Tongue (tissue), 2 donors: ENCODE data around the gene AIM2. TPM values are rescaled to one million over a fixed set of nuclear protein-coding genes. Genes with fewer than 3 reads are reported as not detected.
"Not testable (repeated sequence)": the region's sequence is repeated elsewhere in the genome, so short reads cannot be mapped to it uniquely, and the experiment has no call there.

ENCODE experiments used
- DNase-seq: peaks from one replicate; pipeline ENCODE4 v3.0.0-alpha.2; 2015
- total RNA-seq: library from RNA; depleted of rRNA; stranded (reverse); fragments of >200 nt; gene quantifications from one replicate; pipeline ENCODE4 v1.2.3, GENCODE V29; 2014

Gene AIM2
- total RNA-seq, 1 donor from 2014 or later, result not detected

- DNase-seq, result no peak
Measured at GRCh38 chr1:159077120-159077961, 775 bp upstream of the AIM2 start.

- peak; percentile 75 for DNase-seq
Measured at GRCh38 chr1:159071970-159072582, 4.5 kb downstream of the AIM2 start.

GRCh38 chr1:159068886-159069285 lies 7.7 kb downstream of the AIM2 start:
- DNase-seq, result no peak

GRCh38 chr1:159067699-159068621 lies 8.6 kb downstream of the AIM2 start:
- no peak for DNase-seq

- no peak for DNase-seq
Measured at GRCh38 chr1:159066108-159066507, 10.5 kb downstream of the AIM2 start.

GRCh38 chr1:159065106-159065505 lies 11.5 kb downstream of the AIM2 start:
- no peak for DNase-seq

- DNase-seq, result no peak
Measured at GRCh38 chr1:159058751-159059150, 17.8 kb downstream of the AIM2 start.

GRCh38 chr1:159056069-159056698 lies 20.4 kb downstream of the AIM2 start:
- no peak for DNase-seq

GRCh38 chr1:159055181-159055641 lies 21.4 kb downstream of the AIM2 start:
- peak; percentile 73 for DNase-seq

- no peak for DNase-seq
Measured at GRCh38 chr1:159054427-159054826, 22.1 kb downstream of the AIM2 start.

GRCh38 chr1:159051436-159051835 lies 25.1 kb downstream of the AIM2 start:
- DNase-seq, result no peak

GRCh38 chr1:159046486-159046885 lies 30.1 kb downstream of the AIM2 start:
- DNase-seq, result not testable (repeated sequence)

- DNase-seq, result no peak
Measured at GRCh38 chr1:159040893-159041724, 35.5 kb downstream of the AIM2 start.

- no peak for DNase-seq
Measured at GRCh38 chr1:159040206-159040605, 36.4 kb downstream of the AIM2 start.

- no peak for DNase-seq
Measured at GRCh38 chr1:159030877-159031447, 45.6 kb downstream of the AIM2 start.

- DNase-seq, result no peak
Measured at GRCh38 chr1:159030311-159030710, 46.3 kb downstream of the AIM2 start.

- not testable (repeated sequence) for DNase-seq
Measured at GRCh38 chr1:159026841-159027240, 49.7 kb downstream of the AIM2 start.

- no peak for DNase-seq
Measured at GRCh38 chr1:159025043-159025442, 51.5 kb downstream of the AIM2 start.

- no peak for DNase-seq
Measured at GRCh38 chr1:159023723-159024122, 52.8 kb downstream of the AIM2 start.

GRCh38 chr1:159015440-159015909 lies 61.1 kb downstream of the AIM2 start:
- peak; percentile 20 for DNase-seq

- DNase-seq, result no peak
Measured at GRCh38 chr1:159014851-159015250, 61.7 kb downstream of the AIM2 start.
